SK-N-SH (cell line): ENCODE results near the gene THSD4. TPM values are rescaled to one million over a fixed set of nuclear protein-coding genes. Genes with fewer than 3 reads are reported as not detected.

ENCODE experiments used
- CTCF ChIA-PET: fragments of 300-600, 350-600 bp; formaldehyde crosslinking; extraction: SDS; loops from one replicate; lab custom pipeline; 2021; lab: Yijun Ruan, JAX
- POLR2A ChIA-PET: fragments of 350-600 bp; sonication (Branson Sonifier 250); formaldehyde crosslinking; extraction: SDS; loops from one replicate; lab custom pipeline; 2020; ENCODE audit warnings: antibody characterized with exemption, inconsistent platforms; lab: Yijun Ruan, JAX
- DNase-seq: peaks from one replicate; pipeline ENCODE4 v3.0.0; 2012
- H2AFZ ChIP-seq: fragments of 200-600 bp; sonication (generic); 2 replicates; pipeline ENCODE4 v1.8.1; 2016; ENCODE audit warnings: antibody characterized with exemption, mild to moderate bottlenecking, low read depth
- H3F3A ChIP-seq: fragments of 200-600 bp; sonication (generic); replicated peaks from 2 replicates; pipeline ENCODE3; 2016; ENCODE audit warnings: antibody characterized with exemption, mild to moderate bottlenecking; ENCODE audit not compliant: insufficient read depth
- H3K27ac ChIP-seq, 2 experiments: fragments of 200-500 bp in 1 of 2; fragments of 200-600 bp in 1 of 2; sonication (Bioruptor generic) in 1 of 2; sonication (generic), shearing (Covaris generic) in 1 of 2; 2 replicates each; pipeline versions ENCODE4 v1.5.1 to v1.6.1; 2014 to 2016; ENCODE audit warnings: low read depth in 2 of 2, inconsistent platforms in 1 of 2, low read length in 1 of 2, mild to moderate bottlenecking in 1 of 2, mixed read lengths in 1 of 2
- H3K27me3 ChIP-seq: fragments of 200-600 bp; sonication (generic), shearing (Covaris generic); 2 replicates; pipeline ENCODE4 v1.6.1; 2016; ENCODE audit warnings: mixed run types; ENCODE audit not compliant: insufficient read depth
- H3K36me3 ChIP-seq, 2 experiments: fragments of 200-500 bp in 1 of 2; fragments of 200-600 bp in 1 of 2; sonication (Bioruptor generic) in 1 of 2; sonication (generic) in 1 of 2; replicated peaks in 1 of 2; 2 replicates each; pipeline versions ENCODE3 to v1.5.1; 2014 to 2016; ENCODE audit warnings: low read length in 1 of 2, mild to moderate bottlenecking in 1 of 2; ENCODE audit not compliant: insufficient read depth in 2 of 2, control insufficient read depth in 1 of 2
- H3K4me1 ChIP-seq, 2 experiments: fragments of 200-500 bp in 1 of 2; fragments of 200-600 bp in 1 of 2; sonication (Bioruptor generic) in 1 of 2; sonication (generic), shearing (Covaris generic) in 1 of 2; 2 replicates each; pipeline versions ENCODE4 v1.5.1 to v1.6.1; 2014 to 2016; ENCODE audit warnings: low read depth in 1 of 2, low read length in 1 of 2, mixed run types in 1 of 2; ENCODE audit not compliant: insufficient read depth in 2 of 2, control insufficient read depth in 1 of 2
- H3K4me2 ChIP-seq: fragments of 200-600 bp; sonication (generic), shearing (Covaris generic); 2 replicates; pipeline ENCODE4 v1.6.1; 2017; ENCODE audit warnings: mixed run types
- H3K4me3 ChIP-seq, 2 experiments: fragments of 200-500 bp in 1 of 2; fragments of 200-600 bp in 1 of 2; sonication (Bioruptor generic) in 1 of 2; sonication (generic), shearing (Covaris generic) in 1 of 2; 2 replicates each; pipeline versions ENCODE4 v1.5.1 to v1.8.1; 2014 to 2016; ENCODE audit warnings: low read depth in 2 of 2, inconsistent platforms in 1 of 2, low read length in 1 of 2, mild to moderate bottlenecking in 1 of 2, mixed read lengths in 1 of 2, moderate library complexity in 1 of 2
- H3K79me2 ChIP-seq: fragments of 200-600 bp; sonication (generic); 2 replicates; pipeline ENCODE4 v1.8.1; 2017; ENCODE audit warnings: mild to moderate bottlenecking; ENCODE audit not compliant: insufficient read depth
- H3K9ac ChIP-seq: fragments of 200-600 bp; sonication (generic); 2 replicates; pipeline ENCODE4 v1.6.1; 2017; ENCODE audit warnings: mixed run types
- H3K9me2 ChIP-seq: fragments of 200-600 bp; sonication (generic); 2 replicates; pipeline ENCODE4 v1.6.1; 2017; ENCODE audit warnings: mixed run types
- H3K9me3 ChIP-seq: fragments of 200-600 bp; sonication (generic); 2 replicates; pipeline ENCODE4 v1.6.1; 2017; ENCODE audit warnings: mixed run types, mild to moderate bottlenecking, moderate library complexity
- H4K20me1 ChIP-seq: fragments of 200-600 bp; sonication (generic); 2 replicates; pipeline ENCODE4 v1.6.1; 2017; ENCODE audit warnings: mild to moderate bottlenecking, mixed run types; ENCODE audit not compliant: insufficient read depth
- CHD2 ChIP-seq: fragments of 150-350 bp; IDR thresholded peaks from 2 replicates; pipeline ENCODE4 v1.6.1; 2018; ENCODE audit warnings: low read length; ENCODE audit not compliant: partially characterized antibody
- ELF1 ChIP-seq: IDR thresholded peaks from 2 replicates; pipeline ENCODE4 v1.4.0; 2012
- EP300 ChIP-seq, 2 experiments: IDR thresholded peaks; 2 replicates each; pipeline versions ENCODE4 v1.4.0 to v1.6.1; 2012; ENCODE audit warnings: borderline replicate concordance in 1 of 2, low read depth in 1 of 2, low read length in 1 of 2
- FOXM1 ChIP-seq: IDR thresholded peaks from 2 replicates; pipeline ENCODE4 v1.4.0; 2012; ENCODE audit warnings: low read depth, mild to moderate bottlenecking
- GABPA ChIP-seq: IDR thresholded peaks from 2 replicates; pipeline ENCODE4 v1.4.0; 2012; ENCODE audit warnings: low read depth, mild to moderate bottlenecking
- JUND ChIP-seq: IDR thresholded peaks from 2 replicates; pipeline ENCODE4 v1.4.0; 2012
- MEF2A ChIP-seq: IDR thresholded peaks from 2 replicates; pipeline ENCODE4 v1.4.0; 2012; ENCODE audit warnings: low read depth, borderline replicate concordance
- MXI1 ChIP-seq: IDR thresholded peaks from 2 replicates; pipeline ENCODE4 v1.6.1; 2012; ENCODE audit warnings: mild to moderate bottlenecking, low read depth, low read length, improper control_type of control experiment
- POLR2AphosphoS5 ChIP-seq: IDR thresholded peaks from 2 replicates; pipeline ENCODE4 v1.6.1; 2012; ENCODE audit warnings: low read depth, low read length
- RFX5 ChIP-seq: IDR thresholded peaks from 2 replicates; pipeline ENCODE4 v1.6.1; 2012; ENCODE audit warnings: mild to moderate bottlenecking, improper control_type of control experiment, low read length
- TCF12 ChIP-seq: IDR thresholded peaks from 2 replicates; pipeline ENCODE4 v1.4.0; 2012
- YY1 ChIP-seq: IDR thresholded peaks from 2 replicates; pipeline ENCODE4 v1.4.0; 2012; ENCODE audit warnings: low read depth, mild to moderate bottlenecking
- WGBS: methylation state at CpG from one replicate; pipeline ENCODE4 v1.1.6; 2017; ENCODE audit warnings: low lambda C conversion rate; 5-methylcytosine and 5-hydroxymethylcytosine counted together
- polyA plus RNA-seq, 3 experiments: library from polyadenylated mRNA; depleted of rRNA; stranded (reverse); fragments of >200 nt; gene quantifications; 2 replicates each; pipeline ENCODE4 v1.2.3, GENCODE V29; 2012
- TF ChIP-seq, protein P1 (sequence below): fragments of 150-350 bp; IDR thresholded peaks from 2 replicates; pipeline ENCODE4 v1.6.1; 2017; ENCODE audit warnings: antibody characterized with exemption, low read length, low read depth, borderline replicate concordance
- TF ChIP-seq, protein P2 (sequence below): fragments of 150-350 bp; IDR thresholded peaks from 2 replicates; pipeline ENCODE4 v1.6.1; 2016; ENCODE audit warnings: mild to moderate bottlenecking, low read depth, low read length
- TF ChIP-seq, protein P3 (sequence below): IDR thresholded peaks from 2 replicates; pipeline ENCODE4 v1.4.0; 2012; ENCODE audit warnings: low read depth, borderline replicate concordance
- TF ChIP-seq, protein P4 (sequence below): IDR thresholded peaks from 2 replicates; pipeline ENCODE4 v1.6.1; 2012; ENCODE audit warnings: mild to moderate bottlenecking, low read depth, low read length, moderate library complexity
- TF ChIP-seq, protein P5 (sequence below): fragments of 200-600 bp; sonication (generic); IDR thresholded peaks from 2 replicates; pipeline ENCODE4 v1.6.1; 2017; ENCODE audit warnings: antibody characterized with exemption, mild to moderate bottlenecking, moderate library complexity
- TF ChIP-seq, protein P6 (sequence below): IDR thresholded peaks from 2 replicates; pipeline ENCODE4 v1.4.0; 2012; ENCODE audit warnings: low read depth

THSD4 gene
- polyA plus RNA-seq, 1 of the 3 experiments (the other 2 are of a cell fraction), result 79.1 TPM

DNA sequence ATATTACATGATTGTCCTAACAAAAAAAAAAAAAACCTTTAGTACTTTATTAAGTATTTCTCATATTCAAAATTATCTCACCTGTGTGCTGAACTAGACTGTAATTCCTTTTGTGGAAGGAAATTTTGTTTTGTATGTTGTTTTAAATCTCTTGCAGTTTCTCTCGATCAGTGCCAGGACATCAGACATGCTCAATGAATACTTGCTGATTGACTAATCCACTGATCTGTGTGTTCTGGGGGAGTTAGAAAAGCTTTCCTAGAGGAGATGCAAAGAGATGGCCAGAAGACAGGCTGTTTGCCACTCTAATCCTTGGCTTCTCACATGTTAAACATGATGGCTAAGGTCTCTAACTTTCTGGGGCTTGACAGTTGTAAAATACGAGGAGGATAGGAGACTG, 461.8 kb downstream of the THSD4 start:
- ChIA-PET CTCF (interaction anchor here (0.7 to 6.4 kb wide), 9 partner anchors 18 to 579 kb away, joined by 3 to 58 read pairs (median 14); no protein-coding TSS in a partner anchor), POLR2A (no interaction called here)
- H4K20me1 ChIP-seq, result no peaks in the 10 kb centered on the region; the same call in 1 of the 2 replicates
- H3K36me3 ChIP-seq, result no peaks in the 10 kb centered on the region
- H3F3A ChIP-seq, result peaks cover 23% of the 10 kb centered on the region
- H3K27ac ChIP-seq, result no peak overlapping the region
- no peaks in the 10 kb centered on the region for H3K27me3 ChIP-seq
- H3K9me2 ChIP-seq, result no peaks in the 10 kb centered on the region
- 71% methylated on average over 2 of the region's 2 CpGs for WGBS
- H3K79me2 ChIP-seq, result no peaks in the 10 kb centered on the region; the same call in 1 of the 2 replicates
- H3K4me1 ChIP-seq, result no peaks in the 10 kb centered on the region
- no peak overlapping the region for H2AFZ ChIP-seq
- H3K4me2 ChIP-seq, result no peak overlapping the region
- no peak overlapping the region for H3K9ac ChIP-seq
- DNase-seq, result no peak
- TF ChIP-seq YY1 (no peak), RFX5 (no peak), POLR2AphosphoS5 (no peak)
- no peak overlapping the region for H3K4me3 ChIP-seq
- H3K9me3 ChIP-seq, result no peaks in the 10 kb centered on the region

DNA sequence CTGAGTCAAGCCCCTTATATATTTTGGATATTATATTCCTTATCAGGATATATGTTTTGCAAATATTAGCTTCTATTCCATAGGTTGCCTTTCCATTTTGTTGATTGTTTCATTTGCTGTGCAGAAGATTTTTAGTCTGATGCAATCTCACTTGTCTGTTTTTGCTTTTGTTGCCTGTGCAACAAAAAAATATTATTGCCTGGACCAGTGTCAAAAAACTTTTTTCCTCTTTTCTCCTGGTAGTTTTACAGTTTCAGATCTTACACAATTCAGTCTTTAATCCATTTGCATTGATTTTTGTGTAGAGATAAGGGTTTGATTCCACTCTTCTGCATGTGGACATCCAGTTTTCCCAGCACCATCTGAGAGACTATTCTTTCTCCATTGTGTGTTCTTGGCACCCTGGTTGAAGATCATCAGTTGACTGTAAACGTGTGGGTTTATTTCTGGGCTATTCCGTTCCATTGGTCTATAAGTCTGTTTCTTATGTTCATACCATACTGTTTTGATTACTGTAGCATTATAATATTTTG, 466.2 kb downstream of the THSD4 start:
- H3K4me3 ChIP-seq, result no peak overlapping the region
- H3K9ac ChIP-seq, result no peak overlapping the region
- no peaks in the 10 kb centered on the region for H3K27me3 ChIP-seq
- no peaks in the 10 kb centered on the region for H3K9me2 ChIP-seq
- H3K36me3 ChIP-seq, result no peaks in the 10 kb centered on the region
- H3F3A ChIP-seq, result peaks cover 27% of the 10 kb centered on the region
- no peak overlapping the region for H3K27ac ChIP-seq
- no peak overlapping the region for H2AFZ ChIP-seq
- WGBS, result 78% methylated on average over 2 of the region's 2 CpGs
- POLR2A ChIA-PET, result no interaction called here
- no peak for DNase-seq
- H3K4me1 ChIP-seq, result no peaks in the 10 kb centered on the region
- H4K20me1 ChIP-seq, result no peaks in the 10 kb centered on the region
- H3K9me3 ChIP-seq, result peaks cover 17% of the 10 kb centered on the region; the same call in 1 of the 2 replicates
- no peaks in the 10 kb centered on the region; the same call in 1 of the 2 replicates for H3K79me2 ChIP-seq
- CTCF ChIA-PET, result interaction anchor here (1.8 to 2.2 kb wide), 2 partner anchors 9 to 10 kb away, joined by 5 to 6 read pairs; no protein-coding TSS in a partner anchor
- H3K4me2 ChIP-seq, result no peak overlapping the region
- TF ChIP-seq POLR2AphosphoS5 (no peak), MEF2A (no peak), TCF12 (no peak), ELF1 (no peak), EP300 (IDR thresholded peaks at IDR 0.05; ENCODE audit: borderline replicate concordance in 1 of 2, low read depth in 1 of 2, low read length in 1 of 2) (no peak), JUND (no peak), YY1 (no peak), FOXM1 (no peak), CHD2 (no peak), GABPA (no peak), MXI1 (no peak)
- TF ChIP-seq, protein P1, sequence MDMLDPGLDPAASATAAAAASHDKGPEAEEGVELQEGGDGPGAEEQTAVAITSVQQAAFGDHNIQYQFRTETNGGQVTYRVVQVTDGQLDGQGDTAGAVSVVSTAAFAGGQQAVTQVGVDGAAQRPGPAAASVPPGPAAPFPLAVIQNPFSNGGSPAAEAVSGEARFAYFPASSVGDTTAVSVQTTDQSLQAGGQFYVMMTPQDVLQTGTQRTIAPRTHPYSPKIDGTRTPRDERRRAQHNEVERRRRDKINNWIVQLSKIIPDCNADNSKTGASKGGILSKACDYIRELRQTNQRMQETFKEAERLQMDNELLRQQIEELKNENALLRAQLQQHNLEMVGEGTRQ, result no peak
- TF ChIP-seq, protein P2, sequence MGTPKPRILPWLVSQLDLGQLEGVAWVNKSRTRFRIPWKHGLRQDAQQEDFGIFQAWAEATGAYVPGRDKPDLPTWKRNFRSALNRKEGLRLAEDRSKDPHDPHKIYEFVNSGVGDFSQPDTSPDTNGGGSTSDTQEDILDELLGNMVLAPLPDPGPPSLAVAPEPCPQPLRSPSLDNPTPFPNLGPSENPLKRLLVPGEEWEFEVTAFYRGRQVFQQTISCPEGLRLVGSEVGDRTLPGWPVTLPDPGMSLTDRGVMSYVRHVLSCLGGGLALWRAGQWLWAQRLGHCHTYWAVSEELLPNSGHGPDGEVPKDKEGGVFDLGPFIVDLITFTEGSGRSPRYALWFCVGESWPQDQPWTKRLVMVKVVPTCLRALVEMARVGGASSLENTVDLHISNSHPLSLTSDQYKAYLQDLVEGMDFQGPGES, result no peak
- TF ChIP-seq, protein P3, sequence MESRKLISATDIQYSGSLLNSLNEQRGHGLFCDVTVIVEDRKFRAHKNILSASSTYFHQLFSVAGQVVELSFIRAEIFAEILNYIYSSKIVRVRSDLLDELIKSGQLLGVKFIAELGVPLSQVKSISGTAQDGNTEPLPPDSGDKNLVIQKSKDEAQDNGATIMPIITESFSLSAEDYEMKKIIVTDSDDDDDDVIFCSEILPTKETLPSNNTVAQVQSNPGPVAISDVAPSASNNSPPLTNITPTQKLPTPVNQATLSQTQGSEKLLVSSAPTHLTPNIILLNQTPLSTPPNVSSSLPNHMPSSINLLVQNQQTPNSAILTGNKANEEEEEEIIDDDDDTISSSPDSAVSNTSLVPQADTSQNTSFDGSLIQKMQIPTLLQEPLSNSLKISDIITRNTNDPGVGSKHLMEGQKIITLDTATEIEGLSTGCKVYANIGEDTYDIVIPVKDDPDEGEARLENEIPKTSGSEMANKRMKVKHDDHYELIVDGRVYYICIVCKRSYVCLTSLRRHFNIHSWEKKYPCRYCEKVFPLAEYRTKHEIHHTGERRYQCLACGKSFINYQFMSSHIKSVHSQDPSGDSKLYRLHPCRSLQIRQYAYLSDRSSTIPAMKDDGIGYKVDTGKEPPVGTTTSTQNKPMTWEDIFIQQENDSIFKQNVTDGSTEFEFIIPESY, result no peak
- TF ChIP-seq, protein P4, sequence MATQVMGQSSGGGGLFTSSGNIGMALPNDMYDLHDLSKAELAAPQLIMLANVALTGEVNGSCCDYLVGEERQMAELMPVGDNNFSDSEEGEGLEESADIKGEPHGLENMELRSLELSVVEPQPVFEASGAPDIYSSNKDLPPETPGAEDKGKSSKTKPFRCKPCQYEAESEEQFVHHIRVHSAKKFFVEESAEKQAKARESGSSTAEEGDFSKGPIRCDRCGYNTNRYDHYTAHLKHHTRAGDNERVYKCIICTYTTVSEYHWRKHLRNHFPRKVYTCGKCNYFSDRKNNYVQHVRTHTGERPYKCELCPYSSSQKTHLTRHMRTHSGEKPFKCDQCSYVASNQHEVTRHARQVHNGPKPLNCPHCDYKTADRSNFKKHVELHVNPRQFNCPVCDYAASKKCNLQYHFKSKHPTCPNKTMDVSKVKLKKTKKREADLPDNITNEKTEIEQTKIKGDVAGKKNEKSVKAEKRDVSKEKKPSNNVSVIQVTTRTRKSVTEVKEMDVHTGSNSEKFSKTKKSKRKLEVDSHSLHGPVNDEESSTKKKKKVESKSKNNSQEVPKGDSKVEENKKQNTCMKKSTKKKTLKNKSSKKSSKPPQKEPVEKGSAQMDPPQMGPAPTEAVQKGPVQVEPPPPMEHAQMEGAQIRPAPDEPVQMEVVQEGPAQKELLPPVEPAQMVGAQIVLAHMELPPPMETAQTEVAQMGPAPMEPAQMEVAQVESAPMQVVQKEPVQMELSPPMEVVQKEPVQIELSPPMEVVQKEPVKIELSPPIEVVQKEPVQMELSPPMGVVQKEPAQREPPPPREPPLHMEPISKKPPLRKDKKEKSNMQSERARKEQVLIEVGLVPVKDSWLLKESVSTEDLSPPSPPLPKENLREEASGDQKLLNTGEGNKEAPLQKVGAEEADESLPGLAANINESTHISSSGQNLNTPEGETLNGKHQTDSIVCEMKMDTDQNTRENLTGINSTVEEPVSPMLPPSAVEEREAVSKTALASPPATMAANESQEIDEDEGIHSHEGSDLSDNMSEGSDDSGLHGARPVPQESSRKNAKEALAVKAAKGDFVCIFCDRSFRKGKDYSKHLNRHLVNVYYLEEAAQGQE, result no peak
- TF ChIP-seq, protein P5, sequence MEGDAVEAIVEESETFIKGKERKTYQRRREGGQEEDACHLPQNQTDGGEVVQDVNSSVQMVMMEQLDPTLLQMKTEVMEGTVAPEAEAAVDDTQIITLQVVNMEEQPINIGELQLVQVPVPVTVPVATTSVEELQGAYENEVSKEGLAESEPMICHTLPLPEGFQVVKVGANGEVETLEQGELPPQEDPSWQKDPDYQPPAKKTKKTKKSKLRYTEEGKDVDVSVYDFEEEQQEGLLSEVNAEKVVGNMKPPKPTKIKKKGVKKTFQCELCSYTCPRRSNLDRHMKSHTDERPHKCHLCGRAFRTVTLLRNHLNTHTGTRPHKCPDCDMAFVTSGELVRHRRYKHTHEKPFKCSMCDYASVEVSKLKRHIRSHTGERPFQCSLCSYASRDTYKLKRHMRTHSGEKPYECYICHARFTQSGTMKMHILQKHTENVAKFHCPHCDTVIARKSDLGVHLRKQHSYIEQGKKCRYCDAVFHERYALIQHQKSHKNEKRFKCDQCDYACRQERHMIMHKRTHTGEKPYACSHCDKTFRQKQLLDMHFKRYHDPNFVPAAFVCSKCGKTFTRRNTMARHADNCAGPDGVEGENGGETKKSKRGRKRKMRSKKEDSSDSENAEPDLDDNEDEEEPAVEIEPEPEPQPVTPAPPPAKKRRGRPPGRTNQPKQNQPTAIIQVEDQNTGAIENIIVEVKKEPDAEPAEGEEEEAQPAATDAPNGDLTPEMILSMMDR, result no peak
- TF ChIP-seq, protein P6, sequence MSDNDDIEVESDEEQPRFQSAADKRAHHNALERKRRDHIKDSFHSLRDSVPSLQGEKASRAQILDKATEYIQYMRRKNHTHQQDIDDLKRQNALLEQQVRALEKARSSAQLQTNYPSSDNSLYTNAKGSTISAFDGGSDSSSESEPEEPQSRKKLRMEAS, result no peak
